ENCODE data around the gene SYT4. TPM values are rescaled to one million over a fixed set of nuclear protein-coding genes. Genes with fewer than 3 reads are reported as not detected.

Gene SYT4
- total RNA-seq, 1 donor from 2014 or later: not detected

GRCh38 chr18:43265465-43265864, 11.8 kb downstream of the SYT4 start:
- Mint-ChIP-seq H3K27me3 (ENCODE audit: unreplicated experiment) (peaks cover 15% of the 10 kb centered on the region), H3K4me1 (ENCODE audit: unreplicated experiment) (no peaks in the 10 kb centered on the region), H3K4me3 (ENCODE audit: unreplicated experiment) (no peak overlapping the region), H3K9me3 (ENCODE audit: unreplicated experiment) (peaks cover 15% of the 10 kb centered on the region), H3K27ac (ENCODE audit: unreplicated experiment) (no peak overlapping the region), H3K36me3 (ENCODE audit: unreplicated experiment) (no peaks in the 10 kb centered on the region)
- no peak for TF ChIP-seq CTCF (IDR thresholded peaks at IDR 0.05)
- DNase-seq (ENCODE audit: extremely low spot score, unreplicated experiment): no peak

- peaks cover 3% of the 10 kb centered on the region for H3K27me3 Mint-ChIP-seq (ENCODE audit: unreplicated experiment)
- DNase-seq (ENCODE audit: extremely low spot score, unreplicated experiment): no peak
- H3K9me3 Mint-ChIP-seq (ENCODE audit: unreplicated experiment): no peaks in the 10 kb centered on the region
- no peak for TF ChIP-seq CTCF (IDR thresholded peaks at IDR 0.05)
- no peak overlapping the region for H3K27ac Mint-ChIP-seq (ENCODE audit: unreplicated experiment)
- H3K36me3 Mint-ChIP-seq (ENCODE audit: unreplicated experiment): no peaks in the 10 kb centered on the region
- H3K4me1 Mint-ChIP-seq (ENCODE audit: unreplicated experiment): no peaks in the 10 kb centered on the region
- no peak overlapping the region for H3K4me3 Mint-ChIP-seq (ENCODE audit: unreplicated experiment)
These were observed 28.6 kb downstream of the SYT4 start for GRCh38 chr18:43248610-43249249.

GRCh38 chr18:43247944-43248343, 29.3 kb downstream of the SYT4 start:
- no peaks in the 10 kb centered on the region for H3K9me3 Mint-ChIP-seq (ENCODE audit: unreplicated experiment)
- no peak for DNase-seq (ENCODE audit: extremely low spot score, unreplicated experiment)
- no peak for TF ChIP-seq CTCF (IDR thresholded peaks at IDR 0.05)
- H3K36me3 Mint-ChIP-seq (ENCODE audit: unreplicated experiment): no peaks in the 10 kb centered on the region
- H3K4me3 Mint-ChIP-seq (ENCODE audit: unreplicated experiment): no peak overlapping the region
- no peaks in the 10 kb centered on the region for H3K4me1 Mint-ChIP-seq (ENCODE audit: unreplicated experiment)
- no peak overlapping the region for H3K27ac Mint-ChIP-seq (ENCODE audit: unreplicated experiment)
- peaks cover 3% of the 10 kb centered on the region for H3K27me3 Mint-ChIP-seq (ENCODE audit: unreplicated experiment)

GRCh38 chr18:43238429-43238828, 38.9 kb downstream of the SYT4 start:
- no peak for TF ChIP-seq CTCF (IDR thresholded peaks at IDR 0.05)
- no peaks in the 10 kb centered on the region for H3K36me3 Mint-ChIP-seq (ENCODE audit: unreplicated experiment)
- H3K4me1 Mint-ChIP-seq (ENCODE audit: unreplicated experiment): no peaks in the 10 kb centered on the region
- H3K4me3 Mint-ChIP-seq (ENCODE audit: unreplicated experiment): no peak overlapping the region
- H3K27me3 Mint-ChIP-seq (ENCODE audit: unreplicated experiment): no peaks in the 10 kb centered on the region
- DNase-seq (ENCODE audit: extremely low spot score, unreplicated experiment): no peak
- no peak overlapping the region for H3K27ac Mint-ChIP-seq (ENCODE audit: unreplicated experiment)
- H3K9me3 Mint-ChIP-seq (ENCODE audit: unreplicated experiment): no peaks in the 10 kb centered on the region

- H3K27ac Mint-ChIP-seq (ENCODE audit: unreplicated experiment): no peak overlapping the region
- no peaks in the 10 kb centered on the region for H3K27me3 Mint-ChIP-seq (ENCODE audit: unreplicated experiment)
- TF ChIP-seq CTCF (IDR thresholded peaks at IDR 0.05): no peak
- DNase-seq (ENCODE audit: extremely low spot score, unreplicated experiment): no peak
- no peaks in the 10 kb centered on the region for H3K9me3 Mint-ChIP-seq (ENCODE audit: unreplicated experiment)
- no peaks in the 10 kb centered on the region for H3K4me1 Mint-ChIP-seq (ENCODE audit: unreplicated experiment)
- no peak overlapping the region for H3K4me3 Mint-ChIP-seq (ENCODE audit: unreplicated experiment)
- H3K36me3 Mint-ChIP-seq (ENCODE audit: unreplicated experiment): no peaks in the 10 kb centered on the region
These were observed 40.4 kb downstream of the SYT4 start for GRCh38 chr18:43236921-43237320.
